Calu3 (cell line): ENCODE measurements around the gene CRTC1. TPM values are rescaled to one million over a fixed set of nuclear protein-coding genes. Genes with fewer than 3 reads are reported as not detected.
A peak's percentile ranks its signal among the peaks of the same experiment; 100 is the strongest.

Experiments
- BruUV-seq: library from RNA; stranded (reverse); fragments of 400-500 nt; replicated peaks from 2 replicates; lab custom pipeline; 2021; lab: Mats Ljungman, UMichigan
- CTCF ChIA-PET: fragments of 300-600 bp; sonication (Branson Sonifier 250); formaldehyde crosslinking; loops from one replicate; lab custom pipeline; 2022; ENCODE audit warnings: antibody characterized with exemption; lab: Charles Lee
- DNase-seq: peaks from one replicate; pipeline ENCODE4 v3.0.0; 2022
- H3K27ac Mint-ChIP-seq: one replicate; pipeline ENCODE4 v1.8.0; 2022; ENCODE audit warnings: mixed read lengths; ENCODE audit not compliant: unreplicated experiment
- H3K27me3 Mint-ChIP-seq: one replicate; pipeline ENCODE4 v1.8.0; 2022; ENCODE audit warnings: mixed read lengths; ENCODE audit not compliant: unreplicated experiment
- H3K36me3 Mint-ChIP-seq: one replicate; pipeline ENCODE4 v1.8.0; 2022; ENCODE audit warnings: mild to moderate bottlenecking, moderate library complexity, mixed read lengths; ENCODE audit not compliant: insufficient read depth, unreplicated experiment
- H3K4me1 Mint-ChIP-seq: one replicate; pipeline ENCODE4 v1.8.0; 2022; ENCODE audit warnings: mild to moderate bottlenecking, low read depth, mixed read lengths; ENCODE audit not compliant: unreplicated experiment
- H3K4me3 Mint-ChIP-seq: one replicate; pipeline ENCODE4 v1.8.0; 2022; ENCODE audit warnings: mild to moderate bottlenecking, low read depth, moderate library complexity, mixed read lengths; ENCODE audit not compliant: unreplicated experiment
- H3K9me3 Mint-ChIP-seq: one replicate; pipeline ENCODE4 v1.8.0; 2022; ENCODE audit warnings: low read depth, mixed read lengths; ENCODE audit not compliant: unreplicated experiment
- CTCF ChIP-seq: fragments of 200-600 bp; IDR thresholded peaks from one replicate; pipeline ENCODE4 v1.8.0; 2022; ENCODE audit warnings: antibody characterized with exemption; ENCODE audit not compliant: unreplicated experiment
- intact Hi-C: fragments of 100-400 bp; cut with micrococcal nuclease; formaldehyde crosslinking; loops from one replicate; pipeline ENCODE4 v1.10.0; 2022; ENCODE audit not compliant: unreplicated experiment
- total RNA-seq: library from RNA; stranded (reverse); gene quantifications from 2 replicates; pipeline ENCODE4 v1.2.3, GENCODE V29; 2022

CRTC1 gene
- total RNA-seq, 1 experiment from 2014 or later = 8.5 TPM

GRCh38 chr19:18658366-18658855 is 25.1 kb upstream of the CRTC1 start:
- no TSS peak for BruUV-seq
- intact Hi-C loops = no loop called here
- peak overlapping the region; percentile 11 for H3K27ac Mint-ChIP-seq
- DNase-seq = no peak
- peaks cover 10% of the 10 kb centered on the region for H3K36me3 Mint-ChIP-seq
- CTCF ChIA-PET = no interaction called here
- peaks cover 26% of the 10 kb centered on the region for H3K4me1 Mint-ChIP-seq
- TF ChIP-seq CTCF = no peak
- peaks cover 32% of the 10 kb centered on the region for H3K27me3 Mint-ChIP-seq
- H3K9me3 Mint-ChIP-seq = no peaks in the 10 kb centered on the region
- no peak overlapping the region for H3K4me3 Mint-ChIP-seq

- H3K4me3 Mint-ChIP-seq = peak overlapping the region; percentile 51
- H3K9me3 Mint-ChIP-seq = no peaks in the 10 kb centered on the region
- BruUV-seq = no TSS peak
- CTCF ChIA-PET = no interaction called here
- no peak for TF ChIP-seq CTCF
- intact Hi-C loops = no loop called here
- H3K27me3 Mint-ChIP-seq = peaks cover 32% of the 10 kb centered on the region
- DNase-seq = no peak
- H3K4me1 Mint-ChIP-seq = peaks cover 26% of the 10 kb centered on the region
- peak overlapping the region; percentile 81 for H3K27ac Mint-ChIP-seq
- peaks cover 10% of the 10 kb centered on the region for H3K36me3 Mint-ChIP-seq
Observed at GRCh38 chr19:18659281-18660050, 24.0 kb upstream of the CRTC1 start.

- Mint-ChIP-seq H3K27me3 (peaks cover 32% of the 10 kb centered on the region), H3K4me1 (peaks cover 26% of the 10 kb centered on the region), H3K9me3 (no peaks in the 10 kb centered on the region), H3K4me3 (peak overlapping the region; percentile 51), H3K36me3 (peaks cover 10% of the 10 kb centered on the region), H3K27ac (peak overlapping the region; percentile 81)
- BruUV-seq = no TSS peak
- peak; percentile 60 for DNase-seq
- TF ChIP-seq CTCF = no peak
- intact Hi-C loops = no loop called here
- CTCF ChIA-PET = interaction anchor here (0.5 kb wide), 1 partner anchor 141 kb away, joined by 4 read pairs; no protein-coding TSS in a partner anchor
Observed at GRCh38 chr19:18660051-18660910, 23.2 kb upstream of the CRTC1 start.

GRCh38 chr19:18660939-18661670 is 22.4 kb upstream of the CRTC1 start:
- intact Hi-C loops = no loop called here
- CTCF ChIA-PET = interaction anchor here (0.5 kb wide), 1 partner anchor 140 kb away, joined by 4 read pairs; no protein-coding TSS in a partner anchor
- Mint-ChIP-seq H3K27me3 (peaks cover 32% of the 10 kb centered on the region), H3K9me3 (no peaks in the 10 kb centered on the region), H3K36me3 (peaks cover 10% of the 10 kb centered on the region), H3K4me3 (no peak overlapping the region), H3K4me1 (peaks cover 26% of the 10 kb centered on the region), H3K27ac (peak overlapping the region; percentile 81)
- no peak for DNase-seq
- BruUV-seq = no TSS peak
- TF ChIP-seq CTCF = no peak
